Glomerular visceral epithelial cell (primary cell): ENCODE data around the gene CCSER1.
A peak's percentile ranks its signal among the peaks of the same experiment; 100 is the strongest.
"Not testable (repeated sequence)": the region's sequence is repeated elsewhere in the genome, so short reads cannot be mapped to it uniquely, and the experiment has no call there.

Experiments used
- DNase-seq: peaks from one replicate; pipeline ENCODE4 v3.0.0-alpha.2; 2016; ENCODE audit errors: extremely low spot score

Gene CCSER1

GRCh38 chr4:91359041-91360031, 1232.1 kb downstream of the CCSER1 start:
- DNase-seq, result peak; percentile 63

- no peak for DNase-seq
Measured at GRCh38 chr4:91362125-91362524, 1234.9 kb downstream of the CCSER1 start.

GRCh38 chr4:91366554-91366953, 1239.4 kb downstream of the CCSER1 start:
- no peak for DNase-seq

GRCh38 chr4:91369116-91369515, 1241.9 kb downstream of the CCSER1 start:
- DNase-seq, result no peak

- no peak for DNase-seq
Measured at GRCh38 chr4:91373546-91373945, 1246.4 kb downstream of the CCSER1 start.

GRCh38 chr4:91405431-91405830, 1278.2 kb downstream of the CCSER1 start:
- DNase-seq, result not testable (repeated sequence)

- DNase-seq, result no peak
Measured at GRCh38 chr4:91422011-91422410, 1294.8 kb downstream of the CCSER1 start.

GRCh38 chr4:91426725-91427124, 1299.5 kb downstream of the CCSER1 start:
- no peak for DNase-seq

GRCh38 chr4:91427171-91427570, 1300.0 kb downstream of the CCSER1 start:
- peak; percentile 3 for DNase-seq

GRCh38 chr4:91434631-91435030, 1307.4 kb downstream of the CCSER1 start:
- no peak for DNase-seq

GRCh38 chr4:91436556-91436955, 1309.4 kb downstream of the CCSER1 start:
- DNase-seq, result no peak

GRCh38 chr4:91447168-91447567, 1320.0 kb downstream of the CCSER1 start:
- no peak for DNase-seq

- peak; percentile 71 for DNase-seq
Measured at GRCh38 chr4:91448668-91449330, 1321.6 kb downstream of the CCSER1 start.

- DNase-seq, result no peak
Measured at GRCh38 chr4:91454111-91454510, 1326.9 kb downstream of the CCSER1 start.

GRCh38 chr4:91462566-91462965, 1335.4 kb downstream of the CCSER1 start:
- not testable (repeated sequence) for DNase-seq

GRCh38 chr4:91470671-91471070, 1343.5 kb downstream of the CCSER1 start:
- no peak for DNase-seq

- no peak for DNase-seq
Measured at GRCh38 chr4:91471280-91471679, 1344.1 kb downstream of the CCSER1 start.

- DNase-seq, result no peak
Measured at GRCh38 chr4:91472046-91472445, 1344.9 kb downstream of the CCSER1 start.

- DNase-seq, result no peak
Measured at GRCh38 chr4:91485415-91485814, 1358.2 kb downstream of the CCSER1 start.

- no peak for DNase-seq
Measured at GRCh38 chr4:91488946-91489345, 1361.8 kb downstream of the CCSER1 start.

- DNase-seq, result no peak
Measured at GRCh38 chr4:91497892-91498291, 1370.7 kb downstream of the CCSER1 start.

GRCh38 chr4:91502365-91502764, 1375.2 kb downstream of the CCSER1 start:
- peak; percentile 16 for DNase-seq

GRCh38 chr4:91513326-91513725, 1386.1 kb downstream of the CCSER1 start:
- DNase-seq, result no peak
